GM23338 (cell line): ENCODE data around the gene ZG16B. TPM values are rescaled to one million over a fixed set of nuclear protein-coding genes. Genes with fewer than 3 reads are reported as not detected.

ENCODE experiments used
- ATAC-seq: fragments of 200-7000 bp; cut with Tn5 transposase; 3 replicates; pipeline ENCODE4 v1.9.1; 2020
- DNase-seq: peaks from one replicate; pipeline ENCODE4 v3.0.0-alpha.2; 2015; ENCODE audit warnings: low spot score
- H2AFZ ChIP-seq: fragments of 200-600 bp; sonication (generic); 2 replicates; pipeline ENCODE4 v1.8.0; 2016; ENCODE audit warnings: antibody characterized with exemption, mild to moderate bottlenecking, moderate library complexity
- H3F3A ChIP-seq: fragments of 200-600 bp; sonication (generic); replicated peaks from 2 replicates; pipeline ENCODE4 v1.8.0; 2017; ENCODE audit warnings: antibody characterized with exemption, mixed run types, low read depth
- H3K27ac ChIP-seq: fragments of 200-600 bp; sonication (generic); 2 replicates; pipeline ENCODE4 v1.6.1; 2016; ENCODE audit warnings: low read depth
- H3K27me3 ChIP-seq: fragments of 200-600 bp; sonication (generic); 2 replicates; pipeline ENCODE4 v1.8.0; 2016; ENCODE audit warnings: mild to moderate bottlenecking, mixed run types, moderate library complexity; ENCODE audit not compliant: insufficient read depth
- H3K36me3 ChIP-seq: fragments of 200-600 bp; sonication (generic); 2 replicates; pipeline ENCODE4 v1.8.0; 2016; ENCODE audit warnings: mild to moderate bottlenecking; ENCODE audit not compliant: insufficient read depth
- H3K4me1 ChIP-seq: fragments of 200-600 bp; sonication (generic); 2 replicates; pipeline ENCODE4 v1.8.0; 2016; ENCODE audit warnings: mild to moderate bottlenecking, moderate library complexity; ENCODE audit not compliant: insufficient read depth
- H3K4me2 ChIP-seq: fragments of 200-600 bp; sonication (generic); 2 replicates; pipeline ENCODE4 v1.7.1; 2017; ENCODE audit warnings: mixed run types
- H3K4me3 ChIP-seq: fragments of 200-600 bp; sonication (generic); 2 replicates; pipeline ENCODE4 v1.6.1; 2016; ENCODE audit warnings: mixed run types
- H3K79me2 ChIP-seq: fragments of 200-600 bp; sonication (generic); replicated peaks from 2 replicates; pipeline ENCODE4 v1.8.0; 2017; ENCODE audit warnings: mild to moderate bottlenecking; ENCODE audit not compliant: insufficient read depth
- H3K9me2 ChIP-seq: fragments of 200-600 bp; sonication (generic); 2 replicates; pipeline ENCODE4 v1.8.0; 2017; ENCODE audit not compliant: insufficient read depth
- H4K20me1 ChIP-seq: fragments of 200-600 bp; sonication (generic); replicated peaks from 2 replicates; pipeline ENCODE4 v1.8.0; 2017; ENCODE audit warnings: mild to moderate bottlenecking; ENCODE audit not compliant: insufficient read depth
- H3K27ac Mint-ChIP-seq: 2 replicates; pipeline ENCODE4 v1.8.0; 2020; ENCODE audit warnings: inconsistent platforms, mild to moderate bottlenecking, moderate library complexity, mixed read lengths
- H3K27me3 Mint-ChIP-seq: 3 replicates; pipeline ENCODE4 v1.8.0; 2022; ENCODE audit warnings: low read depth, mild to moderate bottlenecking, moderate library complexity, mixed read lengths, inconsistent platforms; ENCODE audit not compliant: insufficient read depth, poor library complexity
- H3K36me3 Mint-ChIP-seq: 3 replicates; pipeline ENCODE4 v1.8.0; 2021; ENCODE audit warnings: low read depth, mild to moderate bottlenecking, inconsistent platforms, moderate library complexity, mixed read lengths
- H3K4me1 Mint-ChIP-seq: 3 replicates; pipeline ENCODE4 v1.8.0; 2020; ENCODE audit warnings: mild to moderate bottlenecking, inconsistent platforms, mixed read lengths
- H3K4me3 Mint-ChIP-seq: 3 replicates; pipeline ENCODE4 v1.8.0; 2021; ENCODE audit warnings: moderate library complexity, mild to moderate bottlenecking, inconsistent platforms, mixed read lengths
- H3K9me3 Mint-ChIP-seq: 3 replicates; pipeline ENCODE4 v1.8.0; 2020; ENCODE audit warnings: moderate library complexity, mild to moderate bottlenecking, inconsistent platforms, mixed read lengths
- CREB1 ChIP-seq: fragments of 250-450 bp; sonication (Bioruptor Pico); IDR thresholded peaks from 2 replicates; pipeline ENCODE4 v1.5.0; 2020; ENCODE audit warnings: low read depth, mild to moderate bottlenecking, moderate library complexity
- CTCF ChIP-seq, 2 experiments: fragments of 200-600 bp in 1 of 2; sonication (generic) in 1 of 2; conservative IDR thresholded peaks; 2 replicates each; pipeline versions ENCODE4 v1.5.1 to v1.6.1; 2016 to 2017; ENCODE audit warnings: antibody characterized with exemption in 2 of 2, low read depth in 2 of 2, mild to moderate bottlenecking in 2 of 2, moderate library complexity in 1 of 2
- ETS1 ChIP-seq: IDR thresholded peaks from 2 replicates; pipeline ENCODE4 v1.6.1; 2016; ENCODE audit warnings: antibody characterized with exemption
- EZH2phosphoT487 ChIP-seq: fragments of 200-600 bp; sonication (generic); IDR thresholded peaks from one replicate; pipeline ENCODE4 v1.8.1; 2018; ENCODE audit warnings: antibody characterized with exemption; ENCODE audit not compliant: unreplicated experiment
- NANOG ChIP-seq: IDR thresholded peaks from 2 replicates; pipeline ENCODE4 v1.6.1; 2016; ENCODE audit warnings: antibody characterized with exemption, borderline replicate concordance
- POLR2AphosphoS5 ChIP-seq: IDR thresholded peaks from 2 replicates; pipeline ENCODE4 v1.6.1; 2016; ENCODE audit warnings: antibody characterized with exemption, low read depth
- REST ChIP-seq: IDR thresholded peaks from one replicate; pipeline ENCODE4 v1.6.1; 2018; ENCODE audit warnings: antibody characterized with exemption; ENCODE audit not compliant: unreplicated experiment
- ZNF114 ChIP-seq: fragments of 250-450 bp; sonication (Bioruptor Pico); IDR thresholded peaks from 2 replicates; pipeline ENCODE4 v1.5.0; 2020; ENCODE audit warnings: mild to moderate bottlenecking, moderate library complexity
- polyA plus RNA-seq: library from polyadenylated mRNA; unstranded; fragments of >200 nt; fragmentation: Nextera tagmentation; extraction: Ambion mirVana; gene quantifications from 2 replicates; pipeline ENCODE4 v1.2.1, GENCODE V29; 2016
- total RNA-seq: library from RNA; depleted of rRNA; stranded (reverse); fragments of >200 nt; shearing (Covaris generic); gene quantifications from 2 replicates; pipeline ENCODE4 v1.2.3, GENCODE V29; 2014

The ZG16B gene
- total and polyA plus RNA-seq, 2 experiments from 2014 or later, result not detected

GRCh38 chr16:2867987-2868789 is 38.1 kb downstream of the ZG16B start:
- peaks cover 5% of the 10 kb centered on the region; the same call in 1 of the 2 replicates for H3K4me1 ChIP-seq
- ATAC-seq (peak; percentile 97), DNase-seq (peak; percentile 94)
- no peaks in the 10 kb centered on the region for H3K9me3 Mint-ChIP-seq
- TF ChIP-seq CREB1, result peak; percentile 72
- TF ChIP-seq ETS1, result peak; percentile 66
- TF ChIP-seq POLR2AphosphoS5, result peak; percentile 79
- peak; percentile 84 to 94 for TF ChIP-seq CTCF (conservative IDR thresholded peaks at IDR 0.05; ENCODE audit: low read depth in 2 of 2)
- no peak for TF ChIP-seq NANOG
- no peak for TF ChIP-seq EZH2phosphoT487
- TF ChIP-seq REST, result no peak
- TF ChIP-seq ZNF114 (CRISPR knock-in tag), result peak; percentile 63; the same call in 1 of the 2 replicates
- H3K27ac Mint-ChIP-seq, result peak overlapping the region; percentile 91
- peak overlapping the region; percentile 90 for H3K27ac ChIP-seq
- H3K9me2 ChIP-seq, result no peaks in the 10 kb centered on the region; the same call in 1 of the 2 replicates
- H3F3A ChIP-seq, result no peaks in the 10 kb centered on the region
- no peaks in the 10 kb centered on the region for H3K36me3 ChIP-seq
- peak overlapping the region; percentile 80 for H3K4me2 ChIP-seq
- peaks cover 25% of the 10 kb centered on the region for H3K27me3 Mint-ChIP-seq
- H3K36me3 Mint-ChIP-seq, result no peaks in the 10 kb centered on the region
- no peaks in the 10 kb centered on the region for H3K79me2 ChIP-seq
- peak overlapping the region; percentile 84 for H3K4me3 Mint-ChIP-seq
- H2AFZ ChIP-seq, result peak overlapping the region; percentile 99
- H3K27me3 ChIP-seq, result peaks cover 56% of the 10 kb centered on the region
- no peaks in the 10 kb centered on the region for H3K4me1 Mint-ChIP-seq
- peak overlapping the region; percentile 64 for H3K4me3 ChIP-seq
- no peaks in the 10 kb centered on the region for H4K20me1 ChIP-seq
